ENCODE data around the gene FERMT1.
"Not testable (repeated sequence)": the region's sequence is repeated elsewhere in the genome, so short reads cannot be mapped to it uniquely, and the experiment has no call there.

FERMT1 gene

GRCh38 chr20:6067763-6068318, 55.0 kb downstream of the FERMT1 start:
- DNase-seq = no peak

GRCh38 chr20:6066582-6066981, 56.2 kb downstream of the FERMT1 start:
- DNase-seq = no peak

- no peak for DNase-seq
Measured at GRCh38 chr20:6061544-6061943, 61.3 kb downstream of the FERMT1 start.

GRCh38 chr20:6060213-6060612, 62.6 kb downstream of the FERMT1 start:
- no peak for DNase-seq

- no peak for DNase-seq
Measured at GRCh38 chr20:6058684-6059295, 64.0 kb downstream of the FERMT1 start.

- no peak for DNase-seq
Measured at GRCh38 chr20:6057691-6058090, 65.1 kb downstream of the FERMT1 start.

GRCh38 chr20:6057139-6057538, 65.7 kb downstream of the FERMT1 start:
- no peak for DNase-seq

GRCh38 chr20:6055981-6056569, 66.8 kb downstream of the FERMT1 start:
- DNase-seq = no peak

- no peak for DNase-seq
Measured at GRCh38 chr20:6055161-6055783, 67.6 kb downstream of the FERMT1 start.

GRCh38 chr20:6054689-6055051, 68.2 kb downstream of the FERMT1 start:
- DNase-seq = not testable (repeated sequence)

- DNase-seq = no peak
Measured at GRCh38 chr20:6053776-6054688, 68.8 kb downstream of the FERMT1 start, which contains the start of gene LRRN4. LRRN4 (minus strand) TSS chr20:6054060; CDS start chr20:6052799, 1,261 bp downstream.

GRCh38 chr20:6053064-6053775, 69.6 kb downstream of the FERMT1 start:
- no peak for DNase-seq

- no peak for DNase-seq
Measured at GRCh38 chr20:6051505-6051904, 71.3 kb downstream of the FERMT1 start.

GRCh38 chr20:6048391-6048790, 74.4 kb downstream of the FERMT1 start:
- DNase-seq = no peak

- DNase-seq = no peak
Measured at GRCh38 chr20:6046432-6046831, 76.4 kb downstream of the FERMT1 start.

- DNase-seq = no peak
Measured at GRCh38 chr20:6045566-6045965, 77.3 kb downstream of the FERMT1 start.

- no peak for DNase-seq
Measured at GRCh38 chr20:6044115-6044514, 78.7 kb downstream of the FERMT1 start.

- no peak for DNase-seq
Measured at GRCh38 chr20:6041808-6042265, 81.0 kb downstream of the FERMT1 start.

- DNase-seq = no peak
Measured at GRCh38 chr20:6040958-6041807, 81.6 kb downstream of the FERMT1 start.

- no peak for DNase-seq
Measured at GRCh38 chr20:6040540-6040939, 82.3 kb downstream of the FERMT1 start.

GRCh38 chr20:6039766-6040165, 83.1 kb downstream of the FERMT1 start:
- DNase-seq = no peak

Data from activated CD4-positive, alpha-beta T cell treated with anti-CD3 and anti-CD28 coated beads, Interleukin-2, amount 50 U/mL, for 1 hour (primary cell).